Urothelium cell line (cell line): Measurements from ENCODE around the gene DDX56.

Experiments used
- DNase-seq: peaks from one replicate; pipeline ENCODE4 v3.0.0; 2011; ENCODE audit warnings: low spot score, mixed read lengths
- FAIRE-seq: peaks from 2 replicates; lab custom pipeline; 2011; peaks lifted over from hg19 to GRCh38; lab: Jason Lieb, UNC

DDX56 gene

GRCh38 chr7:44537442-44537841 lies 36.3 kb downstream of the DDX56 start:
- DNase-seq (no peak), FAIRE-seq (no peak)

DNA sequence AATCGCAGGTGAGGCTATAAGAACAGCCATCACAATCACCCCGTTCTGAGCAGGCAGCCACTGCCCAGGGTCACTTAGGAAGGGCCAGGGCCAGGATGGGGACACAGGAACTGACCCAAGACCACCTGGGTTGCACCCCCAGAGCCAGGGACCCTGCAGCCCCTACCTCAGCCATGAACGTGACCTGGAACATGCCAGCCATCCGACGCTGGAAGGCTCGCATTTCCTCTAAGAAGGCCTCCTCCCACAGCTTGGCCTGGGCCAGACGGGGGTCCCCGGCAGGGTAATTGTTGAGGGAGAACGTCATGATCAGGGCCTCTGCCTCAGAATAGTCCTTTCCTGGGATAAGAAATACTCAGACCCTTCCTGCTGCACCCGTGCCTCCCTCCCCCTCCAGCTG lies 37.6 kb downstream of the DDX56 start:
- DNase-seq (no peak), FAIRE-seq (no peak)

DNA sequence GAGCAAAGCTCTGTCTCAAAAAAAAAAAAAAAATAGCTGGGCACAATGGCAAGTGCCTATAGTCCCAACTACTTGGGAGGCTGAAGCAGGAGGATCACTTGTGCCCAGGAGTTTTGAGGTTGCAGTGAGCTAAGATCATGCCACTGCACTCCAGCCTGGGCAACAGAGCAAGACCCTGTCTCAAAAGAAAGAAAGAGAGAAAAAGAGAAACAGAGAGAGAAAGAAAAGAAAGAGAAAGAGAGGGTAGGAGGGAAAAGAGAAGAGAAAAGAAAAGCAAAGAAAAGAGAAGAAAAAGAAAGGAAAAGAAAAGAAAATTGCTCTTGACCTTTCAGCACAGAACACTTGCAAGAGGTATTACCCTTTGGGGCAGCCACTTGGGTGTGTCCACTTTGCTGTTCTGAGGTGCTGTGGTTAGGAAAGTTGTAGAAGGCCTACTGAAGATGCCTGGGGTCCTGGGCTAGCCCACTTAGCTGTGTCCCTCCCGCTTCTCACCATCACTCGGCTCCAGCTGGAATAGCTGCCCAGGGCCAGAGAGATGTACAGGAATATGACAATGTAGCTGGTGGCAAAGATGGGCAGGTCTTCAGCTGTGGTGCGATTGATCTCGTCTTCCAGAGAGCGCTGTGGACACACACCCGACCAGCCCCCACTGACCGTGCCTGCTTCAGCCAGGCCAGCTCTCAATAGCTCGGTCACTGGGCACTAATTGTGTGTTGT lies 38.2 kb downstream of the DDX56 start:
- FAIRE-seq = no peak

GRCh38 chr7:44534501-44534900 lies 39.2 kb downstream of the DDX56 start:
- DNase-seq (peak; percentile 71), FAIRE-seq (no peak)

More for the DNA sequence above, 38.2 kb downstream of the DDX56 start:
- DNase-seq = no peak

DNA sequence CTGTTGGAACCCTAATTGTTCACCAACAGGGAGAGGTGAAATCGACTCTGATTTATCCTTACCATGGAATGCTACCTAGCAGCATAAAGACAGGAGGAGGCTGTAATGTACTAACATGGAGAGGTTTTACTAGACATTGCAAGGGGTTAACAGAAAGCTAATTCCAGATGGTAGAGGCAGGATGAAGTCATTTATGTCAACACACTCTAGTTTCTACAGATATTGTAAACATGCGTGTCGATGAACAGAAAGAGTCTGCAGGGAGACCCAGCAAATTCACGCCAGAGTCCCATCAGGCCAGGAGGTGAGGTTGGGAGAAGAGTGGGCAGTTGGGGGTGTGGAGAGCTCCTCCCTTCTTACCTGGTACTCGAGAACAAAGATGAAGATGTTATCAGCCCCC lies 39.6 kb downstream of the DDX56 start:
- FAIRE-seq = no peak
- peak; percentile 3 for DNase-seq

DNA sequence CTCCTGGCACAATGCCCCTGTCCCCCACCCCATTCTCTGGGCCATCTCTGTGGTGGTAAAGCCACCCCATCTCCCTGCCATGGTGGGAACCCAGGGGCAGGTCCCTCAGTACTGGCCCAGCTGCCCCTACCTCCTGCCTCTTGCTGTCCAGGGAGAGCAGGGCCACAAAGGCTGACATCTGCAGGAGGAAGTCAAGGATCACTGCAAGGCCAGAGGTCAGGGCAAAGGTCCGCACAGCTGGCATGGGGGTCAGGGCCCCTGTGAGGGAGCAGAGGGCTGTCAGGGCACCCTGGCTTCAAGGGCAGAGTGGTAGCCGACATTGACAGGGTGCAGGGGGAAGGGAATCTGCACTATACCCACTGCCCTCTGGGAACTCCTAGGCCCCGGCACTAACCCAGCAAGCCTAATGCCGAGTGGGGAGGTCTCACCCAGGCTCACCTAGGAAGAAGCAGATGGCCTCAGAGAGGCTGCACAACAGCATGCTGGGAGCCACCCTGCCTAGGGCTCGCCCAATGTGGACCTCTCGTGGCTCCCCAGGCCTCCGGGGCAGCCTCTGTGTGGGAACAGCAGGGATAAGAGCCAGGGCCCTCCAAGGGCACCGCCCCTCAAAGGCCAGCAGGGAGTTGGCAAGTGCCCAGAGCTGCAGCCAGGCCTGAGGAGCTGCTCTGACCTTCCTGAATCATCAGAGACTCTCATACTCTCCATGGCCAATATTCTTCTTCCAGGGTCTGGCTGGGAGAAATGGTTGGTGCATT lies 40.2 kb downstream of the DDX56 start:
- DNase-seq = peak; percentile 7
- no peak for FAIRE-seq

- FAIRE-seq (peak; percentile 63), DNase-seq (peak; percentile 4)
Measured at GRCh38 chr7:44531421-44532380, 42.0 kb downstream of the DDX56 start.

- DNase-seq (peak; percentile 3), FAIRE-seq (no peak)
Measured at GRCh38 chr7:44530990-44531389, 42.7 kb downstream of the DDX56 start.

- no peak for DNase-seq
- no peak for FAIRE-seq
Measured at GRCh38 chr7:44524811-44525388, 48.8 kb downstream of the DDX56 start.

DNA sequence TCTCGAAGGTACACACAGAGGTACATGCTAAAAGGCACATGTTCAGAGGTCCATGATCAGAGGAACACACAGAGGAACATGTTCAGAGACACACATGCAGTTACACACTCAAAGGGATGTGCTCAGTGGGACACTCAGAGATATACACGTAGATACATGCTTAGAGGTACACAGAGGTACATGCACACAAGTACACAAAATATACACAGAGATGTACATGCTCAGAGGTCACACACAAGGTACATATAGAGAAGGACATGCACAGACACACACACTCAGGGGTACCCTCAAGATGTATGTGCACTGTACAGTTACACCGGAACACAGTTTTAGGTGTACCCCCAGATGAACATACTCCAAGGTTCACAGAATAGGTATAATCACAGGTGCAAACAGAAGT lies 51.4 kb downstream of the DDX56 start:
- FAIRE-seq (peak; percentile 94), DNase-seq (no peak)

DNA sequence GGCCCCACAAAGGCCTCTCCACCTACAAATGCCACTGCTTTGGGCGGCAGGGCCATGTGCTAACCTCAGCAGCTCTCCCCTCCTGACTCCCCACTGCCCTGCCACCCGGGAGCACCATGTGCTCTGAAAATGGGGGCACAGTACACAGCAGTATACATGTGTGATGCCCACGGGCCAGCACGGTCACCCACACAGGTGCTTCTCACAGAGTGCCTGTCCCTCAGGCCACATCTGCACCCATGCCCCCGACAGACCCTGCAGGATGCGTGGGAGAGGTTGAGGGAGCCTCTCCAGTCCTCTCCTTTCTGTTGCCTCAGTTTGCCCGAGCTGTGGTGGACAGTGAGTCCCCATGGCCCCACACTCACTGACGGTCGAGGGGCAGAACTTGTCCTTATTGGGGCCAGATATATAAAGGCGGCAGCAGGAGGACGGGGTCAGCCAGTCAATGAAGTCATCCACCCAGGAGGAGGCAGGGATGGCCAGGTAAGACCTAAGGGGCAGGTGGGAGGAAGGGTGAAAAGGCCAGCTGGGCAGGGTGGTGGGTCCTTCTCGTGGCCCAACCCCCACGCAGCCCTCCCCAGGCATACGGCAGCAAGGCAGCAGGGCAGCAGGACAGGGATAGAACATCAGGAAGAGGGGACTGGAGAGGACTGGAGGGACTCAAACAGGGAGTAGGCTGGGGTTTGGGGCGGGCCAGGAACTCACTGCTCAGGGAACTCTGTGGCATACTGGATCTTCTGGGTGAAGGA lies 52.2 kb downstream of the DDX56 start:
- DNase-seq (no peak), FAIRE-seq (peak; percentile 74)

DNA sequence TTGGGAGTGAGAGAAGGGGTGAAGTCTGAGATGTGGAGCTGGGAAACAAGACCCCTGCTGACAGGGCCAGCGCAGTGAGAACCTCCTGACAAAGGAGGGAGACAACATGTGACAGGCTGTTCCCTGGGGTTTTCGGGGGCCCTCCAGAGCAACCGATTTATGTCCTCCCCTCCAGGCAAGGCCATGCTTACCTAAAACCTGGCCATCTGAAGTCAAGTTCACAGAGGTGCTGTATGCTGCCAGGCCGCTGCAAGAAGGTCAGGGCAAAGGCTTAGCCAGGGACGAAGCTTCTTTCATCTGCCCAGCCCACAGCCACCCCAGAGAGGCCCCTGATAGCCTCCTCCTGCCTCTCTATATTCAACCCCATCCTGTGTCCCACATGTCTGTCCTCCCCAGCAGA lies 53.1 kb downstream of the DDX56 start:
- FAIRE-seq = no peak

DNA sequence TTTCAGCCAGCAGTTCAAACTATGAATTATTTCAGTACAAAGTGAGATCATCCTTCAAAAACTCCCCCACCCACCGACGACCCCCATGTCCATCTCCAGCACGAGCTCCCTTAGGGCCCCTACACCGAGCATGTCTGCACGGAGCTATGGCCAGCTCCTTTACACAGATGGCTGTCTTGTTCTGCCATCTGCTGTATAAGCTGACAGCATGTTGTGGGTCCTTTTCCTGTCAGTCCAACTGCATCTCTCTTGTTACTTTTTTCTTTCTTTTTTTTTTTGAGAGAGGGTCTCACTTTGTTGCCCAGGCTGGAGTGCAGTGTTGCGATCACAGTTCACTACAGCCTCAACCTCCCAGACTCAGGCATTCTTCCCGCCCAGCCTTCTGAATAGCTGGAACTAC lies 54.2 kb downstream of the DDX56 start:
- no peak for DNase-seq

More for the DNA sequence above, 53.1 kb downstream of the DDX56 start:
- DNase-seq = no peak

GRCh38 chr7:44518761-44519160 lies 54.9 kb downstream of the DDX56 start:
- FAIRE-seq (no peak), DNase-seq (no peak)

More for the DNA sequence above, 54.2 kb downstream of the DDX56 start:
- FAIRE-seq = no peak

- DNase-seq (no peak), FAIRE-seq (no peak)
Measured at GRCh38 chr7:44517175-44517574, 56.5 kb downstream of the DDX56 start.
